GM23338 (cell line): ENCODE data around the gene C6. TPM values are rescaled to one million over a fixed set of nuclear protein-coding genes. Genes with fewer than 3 reads are reported as not detected.

Source experiments
- ATAC-seq: fragments of 200-7000 bp; cut with Tn5 transposase; 3 replicates; pipeline ENCODE4 v1.9.1; 2020
- DNase-seq: peaks from one replicate; pipeline ENCODE4 v3.0.0-alpha.2; 2015; ENCODE audit warnings: low spot score
- H2AFZ ChIP-seq: fragments of 200-600 bp; sonication (generic); 2 replicates; pipeline ENCODE4 v1.8.0; 2016; ENCODE audit warnings: antibody characterized with exemption, mild to moderate bottlenecking, moderate library complexity
- H3F3A ChIP-seq: fragments of 200-600 bp; sonication (generic); replicated peaks from 2 replicates; pipeline ENCODE4 v1.8.0; 2017; ENCODE audit warnings: antibody characterized with exemption, mixed run types, low read depth
- H3K27ac ChIP-seq: fragments of 200-600 bp; sonication (generic); 2 replicates; pipeline ENCODE4 v1.6.1; 2016; ENCODE audit warnings: low read depth
- H3K27me3 ChIP-seq: fragments of 200-600 bp; sonication (generic); 2 replicates; pipeline ENCODE4 v1.8.0; 2016; ENCODE audit warnings: mild to moderate bottlenecking, mixed run types, moderate library complexity; ENCODE audit not compliant: insufficient read depth
- H3K36me3 ChIP-seq: fragments of 200-600 bp; sonication (generic); 2 replicates; pipeline ENCODE4 v1.8.0; 2016; ENCODE audit warnings: mild to moderate bottlenecking; ENCODE audit not compliant: insufficient read depth
- H3K4me1 ChIP-seq: fragments of 200-600 bp; sonication (generic); 2 replicates; pipeline ENCODE4 v1.8.0; 2016; ENCODE audit warnings: mild to moderate bottlenecking, moderate library complexity; ENCODE audit not compliant: insufficient read depth
- H3K4me2 ChIP-seq: fragments of 200-600 bp; sonication (generic); 2 replicates; pipeline ENCODE4 v1.7.1; 2017; ENCODE audit warnings: mixed run types
- H3K4me3 ChIP-seq: fragments of 200-600 bp; sonication (generic); 2 replicates; pipeline ENCODE4 v1.6.1; 2016; ENCODE audit warnings: mixed run types
- H3K79me2 ChIP-seq: fragments of 200-600 bp; sonication (generic); replicated peaks from 2 replicates; pipeline ENCODE4 v1.8.0; 2017; ENCODE audit warnings: mild to moderate bottlenecking; ENCODE audit not compliant: insufficient read depth
- H3K9me2 ChIP-seq: fragments of 200-600 bp; sonication (generic); 2 replicates; pipeline ENCODE4 v1.8.0; 2017; ENCODE audit not compliant: insufficient read depth
- H4K20me1 ChIP-seq: fragments of 200-600 bp; sonication (generic); replicated peaks from 2 replicates; pipeline ENCODE4 v1.8.0; 2017; ENCODE audit warnings: mild to moderate bottlenecking; ENCODE audit not compliant: insufficient read depth
- H3K27ac Mint-ChIP-seq: 2 replicates; pipeline ENCODE4 v1.8.0; 2020; ENCODE audit warnings: inconsistent platforms, mild to moderate bottlenecking, moderate library complexity, mixed read lengths
- H3K27me3 Mint-ChIP-seq: 3 replicates; pipeline ENCODE4 v1.8.0; 2022; ENCODE audit warnings: low read depth, mild to moderate bottlenecking, moderate library complexity, mixed read lengths, inconsistent platforms; ENCODE audit not compliant: insufficient read depth, poor library complexity
- H3K36me3 Mint-ChIP-seq: 3 replicates; pipeline ENCODE4 v1.8.0; 2021; ENCODE audit warnings: low read depth, mild to moderate bottlenecking, inconsistent platforms, moderate library complexity, mixed read lengths
- H3K4me1 Mint-ChIP-seq: 3 replicates; pipeline ENCODE4 v1.8.0; 2020; ENCODE audit warnings: mild to moderate bottlenecking, inconsistent platforms, mixed read lengths
- H3K4me3 Mint-ChIP-seq: 3 replicates; pipeline ENCODE4 v1.8.0; 2021; ENCODE audit warnings: moderate library complexity, mild to moderate bottlenecking, inconsistent platforms, mixed read lengths
- H3K9me3 Mint-ChIP-seq: 3 replicates; pipeline ENCODE4 v1.8.0; 2020; ENCODE audit warnings: moderate library complexity, mild to moderate bottlenecking, inconsistent platforms, mixed read lengths
- CREB1 ChIP-seq: fragments of 250-450 bp; sonication (Bioruptor Pico); IDR thresholded peaks from 2 replicates; pipeline ENCODE4 v1.5.0; 2020; ENCODE audit warnings: low read depth, mild to moderate bottlenecking, moderate library complexity
- EZH2 ChIP-seq: fragments of 200-600 bp; sonication (generic); IDR thresholded peaks from one replicate; pipeline ENCODE4 v1.8.0; 2017; ENCODE audit warnings: antibody characterized with exemption, mild to moderate bottlenecking, low read depth; ENCODE audit not compliant: unreplicated experiment
- EZH2phosphoT487 ChIP-seq: fragments of 200-600 bp; sonication (generic); IDR thresholded peaks from one replicate; pipeline ENCODE4 v1.8.1; 2018; ENCODE audit warnings: antibody characterized with exemption; ENCODE audit not compliant: unreplicated experiment
- JUNB ChIP-seq: IDR thresholded peaks from one replicate; pipeline ENCODE4 v1.6.1; 2016; ENCODE audit warnings: antibody characterized with exemption; ENCODE audit not compliant: unreplicated experiment
- NANOG ChIP-seq: IDR thresholded peaks from 2 replicates; pipeline ENCODE4 v1.6.1; 2016; ENCODE audit warnings: antibody characterized with exemption, borderline replicate concordance
- POLR2AphosphoS5 ChIP-seq: IDR thresholded peaks from 2 replicates; pipeline ENCODE4 v1.6.1; 2016; ENCODE audit warnings: antibody characterized with exemption, low read depth
- STAT1 ChIP-seq: IDR thresholded peaks from one replicate; pipeline ENCODE4 v1.6.1; 2016; ENCODE audit warnings: antibody characterized with exemption; ENCODE audit not compliant: unreplicated experiment
- ZNF114 ChIP-seq: fragments of 250-450 bp; sonication (Bioruptor Pico); IDR thresholded peaks from 2 replicates; pipeline ENCODE4 v1.5.0; 2020; ENCODE audit warnings: mild to moderate bottlenecking, moderate library complexity
- ZNF331 ChIP-seq: fragments of 250-450 bp; sonication (Bioruptor Pico); IDR thresholded peaks from 2 replicates; pipeline ENCODE4 v1.5.0; 2020; ENCODE audit warnings: low read depth, mild to moderate bottlenecking, moderate library complexity
- polyA plus RNA-seq: library from polyadenylated mRNA; unstranded; fragments of >200 nt; fragmentation: Nextera tagmentation; extraction: Ambion mirVana; gene quantifications from 2 replicates; pipeline ENCODE4 v1.2.1, GENCODE V29; 2016
- total RNA-seq: library from RNA; depleted of rRNA; stranded (reverse); fragments of >200 nt; shearing (Covaris generic); gene quantifications from 2 replicates; pipeline ENCODE4 v1.2.3, GENCODE V29; 2014
- TF ChIP-seq, protein P1 (sequence below): IDR thresholded peaks from 2 replicates; pipeline ENCODE4 v1.6.1; 2016; ENCODE audit warnings: antibody characterized with exemption
- TF ChIP-seq, protein P2 (sequence below): IDR thresholded peaks from one replicate; pipeline ENCODE4 v1.6.1; 2018; ENCODE audit warnings: antibody characterized with exemption; ENCODE audit not compliant: unreplicated experiment
- TF ChIP-seq, protein P3 (sequence below): fragments of 250-450 bp; sonication (Bioruptor Pico); IDR thresholded peaks from 2 replicates; pipeline ENCODE4 v1.5.0; 2020; ENCODE audit warnings: mild to moderate bottlenecking, moderate library complexity
- TF ChIP-seq, protein P4 (sequence below), 2 experiments: fragments of 200-600 bp in 1 of 2; sonication (generic) in 1 of 2; conservative IDR thresholded peaks; 2 replicates each; pipeline versions ENCODE4 v1.5.1 to v1.6.1; 2016 to 2017; ENCODE audit warnings: antibody characterized with exemption in 2 of 2, low read depth in 2 of 2, mild to moderate bottlenecking in 2 of 2, moderate library complexity in 1 of 2

The C6 gene
- total and polyA plus RNA-seq, 2 experiments from 2014 or later = not detected

DNA sequence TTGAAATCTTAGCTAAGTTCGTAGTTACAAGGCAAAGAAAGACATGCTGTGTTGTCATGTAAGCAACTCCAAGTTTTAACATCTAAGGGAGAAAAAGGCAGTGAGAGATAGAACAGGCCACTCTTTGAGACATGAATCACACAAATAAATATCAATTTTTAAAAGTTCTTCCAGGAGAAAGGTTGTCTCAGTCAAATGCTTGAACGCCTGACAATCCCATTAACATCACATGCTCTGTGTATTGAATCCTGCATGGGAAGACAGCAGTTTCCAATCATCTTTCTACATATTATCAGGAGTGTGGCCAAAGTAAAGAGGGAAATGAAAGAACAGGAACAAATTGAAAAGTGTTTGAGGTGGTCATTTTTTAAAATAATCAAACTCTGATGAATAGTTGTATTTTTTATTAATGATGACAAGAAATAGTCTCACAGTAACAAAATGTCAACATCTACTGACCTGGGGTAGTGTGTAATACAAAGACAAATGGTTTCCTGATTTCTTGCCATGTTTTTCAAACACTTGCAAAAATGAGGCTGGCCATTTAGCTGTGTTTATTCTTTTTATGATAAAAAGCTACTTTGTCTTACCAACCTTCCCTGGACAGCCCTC is 6.4 kb upstream of the C6 start:
- peak overlapping the region; percentile 71 for H3K4me2 ChIP-seq
- H3K27ac Mint-ChIP-seq = peak overlapping the region; percentile 71; the same call in 1 of the 2 replicates
- H3K27me3 Mint-ChIP-seq = no peaks in the 10 kb centered on the region
- no peaks in the 10 kb centered on the region for H3K27me3 ChIP-seq
- H3K4me3 Mint-ChIP-seq = no peak overlapping the region
- no peak for TF ChIP-seq POLR2AphosphoS5
- no peak for TF ChIP-seq CREB1 (CRISPR knock-in tag)
- TF ChIP-seq, protein P1, sequence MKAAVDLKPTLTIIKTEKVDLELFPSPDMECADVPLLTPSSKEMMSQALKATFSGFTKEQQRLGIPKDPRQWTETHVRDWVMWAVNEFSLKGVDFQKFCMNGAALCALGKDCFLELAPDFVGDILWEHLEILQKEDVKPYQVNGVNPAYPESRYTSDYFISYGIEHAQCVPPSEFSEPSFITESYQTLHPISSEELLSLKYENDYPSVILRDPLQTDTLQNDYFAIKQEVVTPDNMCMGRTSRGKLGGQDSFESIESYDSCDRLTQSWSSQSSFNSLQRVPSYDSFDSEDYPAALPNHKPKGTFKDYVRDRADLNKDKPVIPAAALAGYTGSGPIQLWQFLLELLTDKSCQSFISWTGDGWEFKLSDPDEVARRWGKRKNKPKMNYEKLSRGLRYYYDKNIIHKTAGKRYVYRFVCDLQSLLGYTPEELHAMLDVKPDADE = no peak
- TF ChIP-seq ZNF331 (CRISPR knock-in tag) = no peak
- no peak for TF ChIP-seq NANOG
- no peak for TF ChIP-seq EZH2phosphoT487
- TF ChIP-seq ZNF114 = no peak
- TF ChIP-seq, protein P2, sequence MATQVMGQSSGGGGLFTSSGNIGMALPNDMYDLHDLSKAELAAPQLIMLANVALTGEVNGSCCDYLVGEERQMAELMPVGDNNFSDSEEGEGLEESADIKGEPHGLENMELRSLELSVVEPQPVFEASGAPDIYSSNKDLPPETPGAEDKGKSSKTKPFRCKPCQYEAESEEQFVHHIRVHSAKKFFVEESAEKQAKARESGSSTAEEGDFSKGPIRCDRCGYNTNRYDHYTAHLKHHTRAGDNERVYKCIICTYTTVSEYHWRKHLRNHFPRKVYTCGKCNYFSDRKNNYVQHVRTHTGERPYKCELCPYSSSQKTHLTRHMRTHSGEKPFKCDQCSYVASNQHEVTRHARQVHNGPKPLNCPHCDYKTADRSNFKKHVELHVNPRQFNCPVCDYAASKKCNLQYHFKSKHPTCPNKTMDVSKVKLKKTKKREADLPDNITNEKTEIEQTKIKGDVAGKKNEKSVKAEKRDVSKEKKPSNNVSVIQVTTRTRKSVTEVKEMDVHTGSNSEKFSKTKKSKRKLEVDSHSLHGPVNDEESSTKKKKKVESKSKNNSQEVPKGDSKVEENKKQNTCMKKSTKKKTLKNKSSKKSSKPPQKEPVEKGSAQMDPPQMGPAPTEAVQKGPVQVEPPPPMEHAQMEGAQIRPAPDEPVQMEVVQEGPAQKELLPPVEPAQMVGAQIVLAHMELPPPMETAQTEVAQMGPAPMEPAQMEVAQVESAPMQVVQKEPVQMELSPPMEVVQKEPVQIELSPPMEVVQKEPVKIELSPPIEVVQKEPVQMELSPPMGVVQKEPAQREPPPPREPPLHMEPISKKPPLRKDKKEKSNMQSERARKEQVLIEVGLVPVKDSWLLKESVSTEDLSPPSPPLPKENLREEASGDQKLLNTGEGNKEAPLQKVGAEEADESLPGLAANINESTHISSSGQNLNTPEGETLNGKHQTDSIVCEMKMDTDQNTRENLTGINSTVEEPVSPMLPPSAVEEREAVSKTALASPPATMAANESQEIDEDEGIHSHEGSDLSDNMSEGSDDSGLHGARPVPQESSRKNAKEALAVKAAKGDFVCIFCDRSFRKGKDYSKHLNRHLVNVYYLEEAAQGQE = no peak
- no peak for TF ChIP-seq STAT1
- TF ChIP-seq, protein P3, sequence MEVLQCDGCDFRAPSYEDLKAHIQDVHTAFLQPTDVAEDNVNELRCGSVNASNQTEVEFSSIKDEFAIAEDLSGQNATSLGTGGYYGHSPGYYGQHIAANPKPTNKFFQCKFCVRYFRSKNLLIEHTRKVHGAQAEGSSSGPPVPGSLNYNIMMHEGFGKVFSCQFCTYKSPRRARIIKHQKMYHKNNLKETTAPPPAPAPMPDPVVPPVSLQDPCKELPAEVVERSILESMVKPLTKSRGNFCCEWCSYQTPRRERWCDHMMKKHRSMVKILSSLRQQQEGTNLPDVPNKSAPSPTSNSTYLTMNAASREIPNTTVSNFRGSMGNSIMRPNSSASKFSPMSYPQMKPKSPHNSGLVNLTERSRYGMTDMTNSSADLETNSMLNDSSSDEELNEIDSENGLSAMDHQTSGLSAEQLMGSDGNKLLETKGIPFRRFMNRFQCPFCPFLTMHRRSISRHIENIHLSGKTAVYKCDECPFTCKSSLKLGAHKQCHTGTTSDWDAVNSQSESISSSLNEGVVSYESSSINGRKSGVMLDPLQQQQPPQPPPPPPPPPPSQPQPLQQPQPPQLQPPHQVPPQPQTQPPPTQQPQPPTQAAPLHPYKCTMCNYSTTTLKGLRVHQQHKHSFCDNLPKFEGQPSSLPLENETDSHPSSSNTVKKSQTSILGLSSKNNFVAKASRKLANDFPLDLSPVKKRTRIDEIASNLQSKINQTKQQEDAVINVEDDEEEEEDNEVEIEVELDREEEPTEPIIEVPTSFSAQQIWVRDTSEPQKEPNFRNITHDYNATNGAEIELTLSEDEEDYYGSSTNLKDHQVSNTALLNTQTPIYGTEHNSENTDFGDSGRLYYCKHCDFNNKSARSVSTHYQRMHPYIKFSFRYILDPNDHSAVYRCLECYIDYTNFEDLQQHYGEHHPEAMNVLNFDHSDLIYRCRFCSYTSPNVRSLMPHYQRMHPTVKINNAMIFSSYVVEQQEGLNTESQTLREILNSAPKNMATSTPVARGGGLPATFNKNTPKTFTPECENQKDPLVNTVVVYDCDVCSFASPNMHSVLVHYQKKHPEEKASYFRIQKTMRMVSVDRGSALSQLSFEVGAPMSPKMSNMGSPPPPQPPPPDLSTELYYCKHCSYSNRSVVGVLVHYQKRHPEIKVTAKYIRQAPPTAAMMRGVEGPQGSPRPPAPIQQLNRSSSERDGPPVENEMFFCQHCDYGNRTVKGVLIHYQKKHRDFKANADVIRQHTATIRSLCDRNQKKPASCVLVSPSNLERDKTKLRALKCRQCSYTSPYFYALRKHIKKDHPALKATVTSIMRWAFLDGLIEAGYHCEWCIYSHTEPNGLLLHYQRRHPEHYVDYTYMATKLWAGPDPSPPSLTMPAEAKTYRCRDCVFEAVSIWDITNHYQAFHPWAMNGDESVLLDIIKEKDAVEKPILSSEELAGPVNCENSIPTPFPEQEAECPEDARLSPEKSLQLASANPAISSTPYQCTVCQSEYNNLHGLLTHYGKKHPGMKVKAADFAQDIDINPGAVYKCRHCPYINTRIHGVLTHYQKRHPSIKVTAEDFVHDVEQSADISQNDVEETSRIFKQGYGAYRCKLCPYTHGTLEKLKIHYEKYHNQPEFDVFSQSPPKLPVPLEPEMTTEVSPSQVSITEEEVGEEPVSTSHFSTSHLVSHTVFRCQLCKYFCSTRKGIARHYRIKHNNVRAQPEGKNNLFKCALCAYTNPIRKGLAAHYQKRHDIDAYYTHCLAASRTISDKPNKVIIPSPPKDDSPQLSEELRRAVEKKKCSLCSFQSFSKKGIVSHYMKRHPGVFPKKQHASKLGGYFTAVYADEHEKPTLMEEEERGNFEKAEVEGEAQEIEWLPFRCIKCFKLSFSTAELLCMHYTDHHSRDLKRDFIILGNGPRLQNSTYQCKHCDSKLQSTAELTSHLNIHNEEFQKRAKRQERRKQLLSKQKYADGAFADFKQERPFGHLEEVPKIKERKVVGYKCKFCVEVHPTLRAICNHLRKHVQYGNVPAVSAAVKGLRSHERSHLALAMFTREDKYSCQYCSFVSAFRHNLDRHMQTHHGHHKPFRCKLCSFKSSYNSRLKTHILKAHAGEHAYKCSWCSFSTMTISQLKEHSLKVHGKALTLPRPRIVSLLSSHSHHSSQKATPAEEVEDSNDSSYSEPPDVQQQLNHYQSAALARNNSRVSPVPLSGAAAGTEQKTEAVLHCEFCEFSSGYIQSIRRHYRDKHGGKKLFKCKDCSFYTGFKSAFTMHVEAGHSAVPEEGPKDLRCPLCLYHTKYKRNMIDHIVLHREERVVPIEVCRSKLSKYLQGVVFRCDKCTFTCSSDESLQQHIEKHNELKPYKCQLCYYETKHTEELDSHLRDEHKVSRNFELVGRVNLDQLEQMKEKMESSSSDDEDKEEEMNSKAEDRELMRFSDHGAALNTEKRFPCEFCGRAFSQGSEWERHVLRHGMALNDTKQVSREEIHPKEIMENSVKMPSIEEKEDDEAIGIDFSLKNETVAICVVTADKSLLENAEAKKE = no peak
- TF ChIP-seq, protein P4, sequence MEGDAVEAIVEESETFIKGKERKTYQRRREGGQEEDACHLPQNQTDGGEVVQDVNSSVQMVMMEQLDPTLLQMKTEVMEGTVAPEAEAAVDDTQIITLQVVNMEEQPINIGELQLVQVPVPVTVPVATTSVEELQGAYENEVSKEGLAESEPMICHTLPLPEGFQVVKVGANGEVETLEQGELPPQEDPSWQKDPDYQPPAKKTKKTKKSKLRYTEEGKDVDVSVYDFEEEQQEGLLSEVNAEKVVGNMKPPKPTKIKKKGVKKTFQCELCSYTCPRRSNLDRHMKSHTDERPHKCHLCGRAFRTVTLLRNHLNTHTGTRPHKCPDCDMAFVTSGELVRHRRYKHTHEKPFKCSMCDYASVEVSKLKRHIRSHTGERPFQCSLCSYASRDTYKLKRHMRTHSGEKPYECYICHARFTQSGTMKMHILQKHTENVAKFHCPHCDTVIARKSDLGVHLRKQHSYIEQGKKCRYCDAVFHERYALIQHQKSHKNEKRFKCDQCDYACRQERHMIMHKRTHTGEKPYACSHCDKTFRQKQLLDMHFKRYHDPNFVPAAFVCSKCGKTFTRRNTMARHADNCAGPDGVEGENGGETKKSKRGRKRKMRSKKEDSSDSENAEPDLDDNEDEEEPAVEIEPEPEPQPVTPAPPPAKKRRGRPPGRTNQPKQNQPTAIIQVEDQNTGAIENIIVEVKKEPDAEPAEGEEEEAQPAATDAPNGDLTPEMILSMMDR (conservative IDR thresholded peaks at IDR 0.05; ENCODE audit: low read depth in 2 of 2) = no peak
- no peak for TF ChIP-seq EZH2
- no peak for TF ChIP-seq JUNB
- ATAC-seq = no peak
- H3K79me2 ChIP-seq = no peaks in the 10 kb centered on the region
- H3K4me3 ChIP-seq = peak overlapping the region; percentile 34; the same call in 1 of the 2 replicates
- no peaks in the 10 kb centered on the region for H3K36me3 Mint-ChIP-seq
- no peaks in the 10 kb centered on the region for H3K9me3 Mint-ChIP-seq
- no peak for DNase-seq
- no peak overlapping the region for H3K27ac ChIP-seq
- H3K9me2 ChIP-seq = no peaks in the 10 kb centered on the region
- H4K20me1 ChIP-seq = no peaks in the 10 kb centered on the region
- peaks cover 20% of the 10 kb centered on the region; the same call in 2 of the 3 replicates for H3K4me1 Mint-ChIP-seq
- no peaks in the 10 kb centered on the region for H3K36me3 ChIP-seq
- no peaks in the 10 kb centered on the region for H3F3A ChIP-seq
- H3K4me1 ChIP-seq = peaks cover 17% of the 10 kb centered on the region
- peak overlapping the region; percentile 29; the same call in 1 of the 2 replicates for H2AFZ ChIP-seq
